GM19324 (cell line): Measurements from ENCODE around the gene GIPC2.
"Not testable (repeated sequence)": the region's sequence is repeated elsewhere in the genome, so short reads cannot be mapped to it uniquely, and the experiment has no call there.

Source experiments
- ATAC-seq: cut with Tn5 transposase; IDR thresholded peaks from one replicate; pipeline ENCODE4 v1.9.1; 2021; ENCODE audit warnings: mild to moderate bottlenecking, moderate library complexity; ENCODE audit not compliant: unreplicated experiment, low FRiP score

Gene GIPC2

DNA sequence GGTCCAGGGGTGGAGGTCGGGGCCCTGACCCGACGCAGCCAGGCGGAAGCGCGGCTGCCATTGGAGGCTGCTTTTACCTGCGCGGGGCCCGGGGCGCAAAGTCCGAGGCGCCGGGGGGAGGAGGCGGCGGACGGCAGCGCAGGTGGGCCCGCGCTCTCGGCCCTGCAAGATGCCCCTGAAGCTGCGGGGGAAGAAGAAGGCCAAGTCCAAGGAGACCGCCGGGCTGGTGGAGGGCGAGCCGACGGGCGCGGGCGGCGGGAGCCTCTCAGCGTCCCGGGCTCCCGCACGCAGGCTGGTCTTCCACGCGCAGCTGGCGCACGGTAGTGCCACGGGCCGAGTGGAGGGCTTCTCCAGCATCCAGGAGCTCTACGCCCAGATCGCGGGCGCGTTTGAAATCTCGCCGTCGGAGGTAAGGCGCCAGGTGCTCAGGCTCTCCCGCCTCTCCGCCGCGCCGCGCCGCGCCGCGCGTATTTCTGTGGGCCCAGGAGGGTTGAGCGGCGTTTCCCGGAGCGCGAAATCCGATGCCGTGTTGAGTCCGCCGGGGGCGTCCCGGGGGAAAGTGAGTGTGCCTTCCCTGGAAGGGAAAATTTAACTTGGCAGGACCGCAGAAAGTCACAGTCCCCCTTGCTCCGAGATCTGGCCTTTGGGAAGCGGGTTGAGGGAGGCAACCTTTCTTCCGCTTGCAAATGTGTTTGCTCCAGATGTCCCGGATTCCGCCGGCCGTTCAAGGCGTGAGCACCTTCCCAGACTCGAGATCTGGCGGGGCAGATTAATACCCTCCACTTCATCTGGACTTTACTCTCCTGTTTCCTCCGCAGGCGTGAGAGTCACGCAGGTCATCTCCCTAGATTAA, at the start of gene GIPC2:
TSS of gene GIPC2 (plus strand) at position 41 of the 853 bp plus-strand sequence. CDS start at position 170, 129 bp downstream.
- no peak for ATAC-seq

- ATAC-seq: no peak
Observed at GRCh38 chr1:77996734-77997133, 49.0 kb upstream of the GIPC2 start.

DNA sequence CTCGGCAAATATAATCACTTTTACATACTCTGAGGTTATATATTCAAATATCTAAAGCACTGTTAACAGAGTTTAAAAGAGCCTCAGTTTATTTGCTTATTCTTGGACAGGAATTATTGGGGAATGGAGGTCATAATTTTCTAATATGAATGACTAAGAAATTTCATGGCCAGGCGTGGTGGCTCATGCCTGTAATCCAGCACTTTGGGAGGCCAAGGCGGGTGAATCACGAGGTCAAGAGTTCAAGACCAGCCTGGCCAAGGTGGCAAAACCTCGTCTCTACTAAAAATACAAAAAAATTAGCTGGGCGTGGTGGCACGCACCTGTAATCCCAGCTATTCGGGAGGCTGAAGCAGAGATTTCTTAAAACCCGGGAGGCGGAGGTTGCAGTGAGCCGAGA, 45.2 kb upstream of the GIPC2 start:
- ATAC-seq: not testable (repeated sequence)

DNA sequence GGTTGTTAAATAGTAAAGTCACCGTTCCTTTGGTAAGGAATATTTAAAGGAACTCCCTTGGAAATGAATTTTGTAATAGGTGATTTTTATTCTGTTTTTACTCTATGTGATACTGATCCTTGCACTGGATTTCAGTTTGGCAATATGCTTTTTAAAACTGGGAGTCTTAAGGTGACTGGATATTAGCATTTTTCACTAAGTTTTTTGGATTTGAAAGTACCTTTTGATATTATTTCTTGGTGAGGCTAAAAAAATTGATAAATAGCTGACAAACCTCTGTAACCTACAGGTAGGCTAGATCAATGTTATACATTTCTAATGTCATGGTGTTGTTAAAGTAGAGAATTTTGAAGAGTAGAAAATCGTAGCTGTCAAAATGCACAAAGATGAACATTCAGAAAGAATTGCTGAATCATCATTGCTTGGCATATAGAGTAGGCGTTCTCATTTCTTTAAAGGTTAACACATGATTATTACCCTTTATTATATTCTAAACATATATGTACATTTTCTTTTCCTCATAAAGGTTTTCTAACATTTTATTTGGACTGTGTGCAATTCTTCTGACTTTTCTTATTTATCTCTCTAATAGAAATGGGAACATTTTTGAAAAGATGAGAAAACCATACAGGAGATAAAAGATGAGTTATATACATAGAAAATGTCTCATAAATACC, 42.6 kb upstream of the GIPC2 start:
- no peak for ATAC-seq

DNA sequence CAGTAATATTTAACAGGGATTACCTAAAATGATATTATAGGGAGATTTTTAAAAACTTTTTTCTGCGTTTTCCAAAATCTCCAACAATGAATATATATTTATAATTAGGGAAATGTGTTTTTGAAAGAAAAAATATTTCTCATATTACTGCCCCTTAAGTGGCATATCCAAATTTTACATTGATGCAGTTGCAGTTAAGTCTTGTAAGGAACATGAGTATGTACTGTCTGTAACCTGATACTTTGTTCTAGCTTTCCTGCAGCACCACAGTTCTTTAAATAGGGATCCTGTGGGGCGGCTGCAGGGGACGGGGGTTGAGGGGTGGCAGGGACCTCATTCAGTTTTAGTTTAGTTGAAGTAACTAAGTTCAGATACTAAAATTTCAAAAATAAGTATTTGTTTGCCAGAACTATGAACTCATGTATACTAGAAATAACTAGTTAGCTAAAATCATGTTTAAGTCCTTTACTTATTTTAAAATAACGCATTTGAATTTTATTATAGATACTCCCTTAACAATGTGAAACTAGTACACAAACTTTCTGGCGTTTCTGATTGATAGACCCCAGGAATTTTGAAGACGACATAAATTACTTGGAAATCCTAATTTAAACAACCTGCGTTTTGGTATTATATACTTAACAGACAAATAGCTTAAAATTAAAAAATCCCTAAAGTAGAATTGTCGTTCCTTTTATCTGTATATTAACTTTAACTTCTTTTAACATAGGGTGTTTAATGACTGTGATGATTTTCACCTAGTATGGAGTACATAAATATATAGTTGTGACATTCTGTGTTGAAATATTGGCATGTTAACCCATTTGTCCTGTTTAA, 41.7 kb upstream of the GIPC2 start:
- peak; percentile 32 for ATAC-seq

DNA sequence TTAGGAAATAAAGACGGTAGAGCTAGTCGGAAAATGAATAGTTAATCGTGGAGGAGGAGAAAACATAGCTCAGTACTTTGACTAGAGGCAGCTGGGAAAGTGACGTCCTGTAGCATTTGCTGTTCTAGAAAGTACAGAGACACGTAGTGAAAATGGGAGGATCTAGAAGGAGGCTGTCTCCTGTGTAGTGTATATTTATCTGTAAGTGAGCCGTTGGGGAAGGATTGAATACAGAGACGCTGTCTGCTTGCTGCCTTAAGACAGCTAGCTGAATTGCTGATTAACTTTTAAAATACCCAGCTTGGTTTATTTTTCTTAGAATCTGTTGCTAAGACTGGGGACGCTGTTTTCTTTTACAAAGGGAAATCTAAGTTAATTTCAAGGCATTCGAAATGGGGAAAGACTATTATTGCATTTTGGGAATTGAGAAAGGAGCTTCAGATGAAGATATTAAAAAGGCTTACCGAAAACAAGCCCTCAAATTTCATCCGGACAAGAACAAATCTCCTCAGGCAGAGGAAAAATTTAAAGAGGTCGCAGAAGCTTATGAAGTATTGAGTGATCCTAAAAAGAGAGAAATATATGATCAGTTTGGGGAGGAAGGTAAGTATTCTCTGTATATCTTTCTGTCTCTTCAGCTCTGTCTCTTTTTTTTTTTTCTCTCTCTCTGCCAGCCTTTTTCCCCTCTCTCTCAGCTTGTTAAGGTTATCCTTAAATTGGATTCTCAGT, 40.9 kb upstream of the GIPC2 start, which contains the start of gene DNAJB4:
TSS of gene DNAJB4 (plus strand) at position 221 of the 729 bp plus-strand sequence. CDS start at position 393, 172 bp downstream.
- ATAC-seq: peak; percentile 99

GRCh38 chr1:78005448-78005722, 40.4 kb upstream of the GIPC2 start:
- ATAC-seq: no peak

DNA sequence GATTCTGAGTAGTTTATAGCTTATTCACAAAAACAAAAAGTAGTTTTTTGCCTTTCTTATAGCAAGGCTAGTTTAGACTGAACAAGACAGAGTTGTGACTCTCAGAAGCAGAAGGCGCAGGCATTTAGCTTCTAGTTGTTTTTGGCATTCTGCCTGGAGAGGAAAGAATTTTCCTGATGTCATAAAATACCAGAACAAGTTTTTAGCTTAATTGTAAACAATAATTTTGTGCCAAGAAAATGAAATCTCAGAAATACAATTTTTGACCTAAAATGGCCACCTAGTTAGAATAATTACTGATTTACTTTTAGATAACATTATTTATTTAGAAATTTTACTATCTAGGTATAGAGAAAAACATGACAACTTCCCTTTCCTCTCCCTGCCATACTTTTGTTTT, 40.0 kb upstream of the GIPC2 start:
- ATAC-seq: no peak

DNA sequence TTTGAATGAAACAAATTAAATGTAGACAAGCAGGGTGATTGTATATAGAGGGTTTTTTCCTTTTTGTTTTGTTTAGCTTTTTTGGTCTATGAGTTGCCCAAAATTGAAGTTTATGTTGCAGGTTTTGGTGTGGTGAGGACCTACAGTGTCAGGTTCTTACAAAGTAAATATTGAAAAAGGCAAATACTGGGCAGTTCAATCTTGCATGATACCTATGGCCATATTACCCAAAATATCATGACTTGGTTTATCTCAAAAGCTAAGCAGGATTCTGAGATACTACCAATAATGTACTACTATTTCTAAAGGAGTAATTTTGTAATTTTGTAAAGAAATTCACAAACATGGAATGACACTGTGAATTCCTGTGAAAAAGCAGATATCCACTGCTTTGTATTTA, 39.2 kb upstream of the GIPC2 start:
- ATAC-seq: no peak

DNA sequence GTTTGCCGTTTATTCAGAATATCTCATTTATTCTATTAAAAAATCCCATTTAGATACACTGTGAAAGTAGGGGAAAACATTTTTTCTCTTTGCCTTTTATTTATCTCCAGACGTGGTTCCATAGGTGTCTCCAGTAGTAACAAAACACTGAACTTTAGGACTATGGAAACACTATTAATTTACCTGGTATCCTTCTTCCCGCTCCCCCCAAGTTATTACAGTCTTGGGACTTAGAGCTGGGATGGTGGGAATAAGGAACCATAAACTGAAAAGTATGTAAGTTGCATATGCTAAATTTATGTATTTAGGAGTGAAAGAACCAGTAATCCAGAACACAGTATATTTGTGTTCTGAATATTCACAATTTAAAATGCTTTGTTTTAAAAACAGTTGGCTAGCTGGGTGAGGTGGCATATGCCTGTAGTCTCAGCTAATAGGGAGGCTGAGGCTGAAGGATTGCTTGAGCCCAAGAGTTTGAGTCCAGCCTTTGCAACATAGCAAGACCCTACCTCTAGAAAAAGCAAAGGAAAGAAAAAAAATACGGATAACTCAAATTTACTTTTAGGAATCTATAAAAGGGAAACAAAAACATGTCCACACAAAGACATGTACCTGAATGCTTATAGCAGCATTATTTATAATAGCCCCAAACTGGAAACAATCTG, 38.0 kb upstream of the GIPC2 start:
- no peak for ATAC-seq

GRCh38 chr1:78009276-78009675, 36.5 kb upstream of the GIPC2 start:
- no peak for ATAC-seq

DNA sequence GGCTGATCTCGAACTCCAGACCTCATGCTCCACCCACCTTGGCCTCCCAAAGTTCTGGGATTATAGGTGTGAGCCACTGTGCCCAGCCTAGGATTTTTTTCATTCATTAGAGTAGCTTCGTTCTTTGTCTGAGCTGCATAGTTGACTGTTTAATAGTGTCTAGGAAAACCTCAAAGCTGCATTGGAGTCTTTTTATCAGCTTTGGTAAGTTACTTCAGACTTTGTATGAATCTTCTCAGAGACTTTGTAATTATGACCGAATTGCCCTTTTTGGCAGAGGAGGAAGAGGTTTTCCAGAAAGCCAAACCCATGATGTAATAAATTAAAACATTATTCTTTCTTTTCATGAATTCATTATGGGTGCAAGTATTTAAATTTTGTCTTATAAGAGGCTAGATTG, 35.9 kb upstream of the GIPC2 start:
- no peak for ATAC-seq

GRCh38 chr1:78011050-78011449, 34.7 kb upstream of the GIPC2 start:
- ATAC-seq: no peak

- no peak for ATAC-seq
Observed at GRCh38 chr1:78015148-78015547, 30.6 kb upstream of the GIPC2 start.

GRCh38 chr1:78019024-78019423, 26.7 kb upstream of the GIPC2 start:
- ATAC-seq: no peak

DNA sequence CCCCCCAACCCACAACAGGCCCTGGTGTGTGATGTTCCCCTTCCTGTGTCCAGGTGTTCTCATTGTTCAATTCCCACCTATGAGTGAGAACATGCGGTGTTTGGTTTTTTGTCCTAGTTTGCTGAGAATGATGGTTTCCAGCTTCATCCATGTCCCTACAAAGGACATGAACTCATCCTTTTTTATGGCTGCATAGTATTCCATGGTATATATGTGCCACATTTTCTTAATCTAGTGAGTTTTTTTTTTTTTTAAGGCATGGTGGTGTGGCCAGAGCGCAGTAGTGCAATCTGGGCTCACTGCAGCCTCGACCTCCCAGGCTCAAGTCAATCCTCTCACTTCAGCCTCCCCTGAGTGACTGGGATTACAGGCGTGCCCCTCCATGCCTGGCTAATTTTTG, 24.6 kb upstream of the GIPC2 start:
- not testable (repeated sequence) for ATAC-seq

GRCh38 chr1:78029793-78030192, 16.0 kb upstream of the GIPC2 start:
- ATAC-seq: no peak

DNA sequence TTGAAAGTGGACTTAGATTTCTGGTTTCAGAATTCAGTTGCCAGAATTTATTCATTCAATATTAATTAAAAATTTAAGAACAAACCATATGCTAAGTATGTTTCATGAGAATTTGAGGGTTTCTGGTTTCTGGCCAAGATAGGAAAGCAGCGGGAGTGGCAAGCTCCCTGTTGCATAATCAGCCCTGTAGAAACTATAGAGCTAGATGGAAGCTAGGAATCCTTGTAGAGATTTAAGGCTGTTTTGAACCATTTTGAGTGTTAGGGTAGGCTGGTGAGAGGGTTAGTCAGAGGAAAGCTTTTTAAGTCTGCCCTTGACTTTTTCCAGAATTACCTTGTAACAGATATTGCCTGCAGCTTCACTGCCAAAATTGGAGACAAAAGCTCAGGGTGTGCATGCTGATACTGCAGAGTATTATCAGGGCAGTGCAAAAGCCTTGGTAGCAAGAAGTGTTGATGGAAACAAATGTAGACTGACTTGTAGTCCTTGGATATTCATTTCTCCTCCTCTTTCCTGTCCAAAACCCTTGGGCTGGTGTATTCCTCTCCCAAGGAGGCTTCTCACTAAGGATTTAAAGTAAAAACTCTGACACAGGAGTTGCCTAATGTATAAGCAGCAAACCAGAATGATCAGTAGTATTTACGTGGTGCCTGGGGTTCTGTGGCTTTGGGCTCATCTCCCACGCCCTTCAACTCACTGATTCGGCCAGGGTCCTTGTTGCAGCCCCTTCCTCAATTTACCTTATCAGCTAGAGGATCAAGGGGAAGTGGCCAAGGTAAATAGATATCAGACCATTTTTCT, 12.6 kb upstream of the GIPC2 start:
- no peak for ATAC-seq

DNA sequence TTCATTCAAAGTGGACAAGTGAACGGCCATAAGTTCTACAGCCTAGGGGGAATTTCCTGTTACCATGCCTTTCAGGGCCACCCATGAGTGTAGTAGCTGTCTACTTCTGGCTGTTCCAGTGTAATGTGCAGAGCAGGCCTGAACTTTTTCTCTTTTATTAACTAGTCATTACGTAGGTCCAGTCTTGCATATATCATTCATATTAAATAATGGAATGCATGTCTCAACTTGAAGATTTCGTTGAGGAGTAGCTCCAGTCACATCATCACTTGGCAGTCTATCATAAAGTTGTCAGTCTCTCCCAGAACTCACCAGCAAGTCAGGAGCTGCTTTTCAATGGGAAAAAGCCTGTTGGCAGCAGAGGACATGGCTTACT, 12.0 kb upstream of the GIPC2 start:
- ATAC-seq: no peak
